NCI-H748 treated with DMSO at 0.1 percent for 48 hours (cell line): ENCODE data around the gene PERM1.

Experiments used
- DNase-seq: peaks from one replicate; lab custom pipeline; 2025; lab: John Stamatoyannopoulos, UW

Gene PERM1

DNA sequence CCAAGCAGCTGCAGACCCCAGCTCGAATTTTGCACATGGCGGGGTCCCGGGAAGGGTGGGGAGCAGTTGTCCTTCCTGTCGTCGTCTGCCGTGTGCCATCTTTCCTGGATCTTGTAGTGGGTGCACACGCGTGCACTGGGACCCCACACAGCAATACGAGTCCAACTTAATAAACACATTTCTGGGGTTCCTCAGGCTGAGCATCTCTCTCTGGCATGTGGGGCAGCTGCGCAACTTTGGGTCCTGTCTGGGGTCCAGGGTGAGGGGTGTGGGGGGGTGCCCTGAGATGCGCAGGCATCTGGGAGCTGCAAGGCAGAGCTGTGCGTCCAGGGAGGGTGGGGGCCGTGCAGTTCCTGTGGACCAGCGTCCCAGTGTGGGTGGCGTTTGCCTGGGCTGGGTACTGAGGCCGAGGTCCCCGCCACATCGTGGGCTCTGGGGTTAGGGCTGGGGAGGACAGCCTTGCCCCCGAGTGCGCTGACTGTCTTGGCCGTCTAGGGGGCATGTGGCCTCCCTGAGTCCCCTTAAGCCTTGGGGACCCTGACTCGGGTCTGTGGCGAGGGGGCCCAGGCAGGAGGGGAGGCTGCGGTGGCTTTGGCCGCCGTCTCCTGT is 16.3 kb downstream of the PERM1 start:
- no peak for DNase-seq

- no peak for DNase-seq
These were observed 17.0 kb downstream of the PERM1 start for GRCh38 chr1:964691-965525.

GRCh38 chr1:963746-964525 is 18.0 kb downstream of the PERM1 start:
- no peak for DNase-seq

GRCh38 chr1:963301-963651 is 18.6 kb downstream of the PERM1 start:
- no peak for DNase-seq

DNA sequence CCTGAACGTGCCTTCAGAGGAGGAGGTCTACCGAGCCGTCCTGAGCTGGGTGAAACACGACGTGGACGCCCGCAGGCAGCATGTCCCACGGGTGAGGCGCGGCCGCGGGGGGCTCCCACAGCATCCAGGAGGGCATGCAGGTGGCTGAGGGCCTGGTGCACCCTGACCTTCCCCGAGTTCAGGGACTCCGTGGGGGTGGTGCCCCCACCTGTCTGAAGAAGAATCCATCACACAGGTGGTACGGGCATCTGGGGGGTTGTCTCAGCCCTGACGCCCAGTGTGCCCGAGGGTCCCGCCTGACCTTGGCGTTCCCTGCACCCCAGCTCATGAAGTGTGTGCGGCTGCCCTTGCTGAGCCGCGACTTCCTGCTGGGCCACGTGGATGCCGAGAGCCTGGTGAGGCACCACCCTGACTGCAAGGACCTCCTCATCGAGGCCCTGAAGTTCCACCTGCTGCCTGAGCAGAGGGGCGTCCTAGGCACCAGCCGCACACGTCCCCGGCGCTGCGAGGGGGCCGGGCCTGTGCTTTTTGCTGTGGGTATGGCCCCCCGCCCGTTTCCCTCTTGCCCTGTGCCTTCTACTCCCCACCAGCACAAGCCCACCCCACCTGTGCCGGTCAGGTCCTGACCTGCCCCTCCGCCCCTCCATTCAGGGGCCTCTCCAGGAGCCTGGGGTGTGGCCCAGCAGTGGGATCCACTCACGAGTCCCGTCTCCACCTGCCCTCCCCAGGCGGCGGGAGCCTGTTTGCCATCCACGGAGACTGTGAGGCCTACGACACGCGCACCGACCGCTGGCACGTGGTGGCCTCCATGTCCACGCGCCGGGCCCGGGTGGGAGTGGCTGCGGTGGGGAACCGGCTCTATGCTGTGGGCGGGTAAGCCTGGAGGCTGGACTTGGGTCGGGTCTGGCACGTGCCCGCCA is 19.3 kb downstream of the PERM1 start:
- DNase-seq: no peak

- no peak for DNase-seq
These were observed 20.7 kb downstream of the PERM1 start for GRCh38 chr1:961132-961669.

GRCh38 chr1:960363-961131 is 21.3 kb downstream of the PERM1 start, which contains the start of gene KLHL17:
Gene KLHL17 (plus strand): TSS chr1:960584. CDS start chr1:960694, 110 bp downstream.
- peak; percentile 10 for DNase-seq

- DNase-seq: no peak
These were observed 22.0 kb downstream of the PERM1 start for GRCh38 chr1:959731-960362.

- peak; percentile 20 for DNase-seq
These were observed 22.8 kb downstream of the PERM1 start, which contains the start of gene NOC2L for GRCh38 chr1:958823-959730. Gene NOC2L (minus strand): TSS chr1:959256. CDS start chr1:959240, 16 bp downstream.

DNA sequence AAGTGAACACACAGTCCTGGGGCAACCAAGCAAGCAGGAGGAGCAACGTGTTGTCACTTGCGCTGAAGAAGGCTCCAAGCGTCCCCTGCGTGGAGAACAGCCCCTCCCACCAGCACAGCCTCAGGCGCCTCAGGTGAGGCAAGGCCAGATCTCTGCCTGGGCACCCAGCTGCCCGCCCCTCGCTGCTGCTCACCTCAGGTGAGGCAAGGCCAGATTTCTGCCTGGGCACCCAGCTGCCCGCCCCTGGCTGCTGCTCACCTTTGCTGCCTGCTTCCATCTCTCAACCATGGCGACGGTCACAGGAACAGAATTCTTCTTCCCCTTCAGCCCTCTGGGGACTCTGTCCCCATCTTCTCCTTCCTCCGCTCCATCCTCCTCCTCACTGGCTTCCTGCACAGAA is 25.3 kb downstream of the PERM1 start:
- no peak for DNase-seq

DNA sequence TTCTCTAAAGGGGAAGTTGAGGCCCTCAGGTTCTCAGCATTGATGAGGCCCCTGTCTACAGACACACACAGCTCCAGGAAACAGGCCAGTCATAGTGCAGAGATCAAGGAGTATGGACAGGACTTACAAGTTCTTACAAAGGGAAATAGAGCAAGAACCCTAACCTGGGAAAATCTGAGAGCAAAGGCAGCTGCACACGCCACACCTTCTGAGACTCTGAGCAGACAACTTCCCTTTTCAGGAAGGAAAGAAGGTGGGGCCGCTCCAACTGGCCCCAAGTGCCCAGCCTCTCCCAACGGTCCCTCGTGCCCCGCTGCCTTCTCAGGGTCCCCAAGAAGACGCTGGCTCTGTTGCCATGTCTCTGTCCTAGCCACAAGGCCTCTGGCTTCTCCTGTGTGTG is 26.4 kb downstream of the PERM1 start:
- DNase-seq: no peak

DNA sequence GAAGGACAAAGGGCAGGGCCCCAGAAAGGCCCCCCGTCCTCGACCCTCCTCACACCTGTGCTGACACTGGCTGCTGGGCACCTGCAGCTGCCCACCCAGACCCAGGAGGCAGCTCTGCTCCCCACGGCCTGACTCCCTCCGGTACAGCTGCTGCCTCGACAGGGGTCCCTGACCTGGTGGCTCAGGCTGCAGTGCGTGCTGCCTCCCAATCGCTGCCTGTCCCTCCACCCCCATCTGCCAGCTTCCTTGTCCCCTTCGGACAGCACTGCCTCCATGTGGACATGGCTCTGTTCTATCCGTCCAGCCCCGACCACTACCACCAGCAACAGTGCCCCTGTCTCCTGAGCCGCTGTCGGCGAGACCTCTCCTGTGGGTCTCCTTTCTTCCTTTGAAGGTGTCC is 27.0 kb downstream of the PERM1 start:
- DNase-seq: no peak

GRCh38 chr1:953524-954320 is 28.2 kb downstream of the PERM1 start:
- no peak for DNase-seq

- no peak for DNase-seq
These were observed 29.3 kb downstream of the PERM1 start for GRCh38 chr1:952603-953002.

DNA sequence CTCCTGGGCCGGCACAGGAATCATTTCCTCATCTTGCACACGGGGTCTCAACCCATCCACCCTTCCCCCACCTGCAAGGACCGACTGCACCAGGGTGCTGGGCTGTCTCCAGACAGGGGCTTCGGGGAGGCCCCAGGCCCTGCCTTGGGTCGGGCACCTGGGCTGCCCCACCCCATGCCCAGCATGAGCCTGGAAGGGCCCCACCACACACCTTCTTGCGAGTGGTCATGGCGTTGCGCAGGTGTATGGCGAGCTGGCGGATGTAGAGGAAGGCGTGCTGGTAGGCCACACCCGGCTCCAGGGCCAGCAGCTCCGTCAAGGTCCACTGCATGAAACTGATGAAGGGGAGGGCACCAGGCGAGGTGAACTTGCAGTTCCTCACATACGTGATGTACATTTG is 29.7 kb downstream of the PERM1 start:
- DNase-seq: no peak

- no peak for DNase-seq
These were observed 30.5 kb downstream of the PERM1 start for GRCh38 chr1:951364-951763.

GRCh38 chr1:950881-951280 is 31.0 kb downstream of the PERM1 start:
- DNase-seq: no peak

GRCh38 chr1:950268-950667 is 31.6 kb downstream of the PERM1 start:
- no peak for DNase-seq
